ENCODE results near the gene PSMB11.
A peak's percentile ranks its signal among the peaks of the same experiment; 100 is the strongest.

Gene PSMB11

DNA sequence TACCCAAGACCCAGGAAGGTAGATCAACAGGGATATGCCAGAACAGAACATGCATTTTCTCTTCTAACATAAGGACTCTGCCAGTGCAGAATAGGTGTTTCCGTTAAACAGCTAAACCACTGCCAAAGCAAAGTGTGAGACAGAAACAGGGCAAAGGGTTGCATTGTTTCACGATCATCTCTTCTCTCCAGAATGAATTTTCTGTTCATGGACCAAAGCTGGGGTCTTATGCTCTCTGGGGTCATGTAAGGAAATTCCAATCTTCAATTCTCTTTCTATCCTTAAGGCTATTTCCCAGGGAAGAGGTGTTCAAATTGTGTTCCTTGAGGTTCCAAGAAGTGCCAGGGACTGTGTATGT is 18.2 kb upstream of the PSMB11 start:
- Mint-ChIP-seq H3K36me3 (ENCODE audit: low read depth) (peaks cover 36% of the 10 kb centered on the region), H3K27me3 (no peaks in the 10 kb centered on the region), H3K4me3 (no peak overlapping the region), H3K9me3 (no peaks in the 10 kb centered on the region), H3K4me1 (peaks cover 46% of the 10 kb centered on the region), H3K27ac (no peak overlapping the region)
- no peak for ATAC-seq
- DNase-seq: no peak

DNA sequence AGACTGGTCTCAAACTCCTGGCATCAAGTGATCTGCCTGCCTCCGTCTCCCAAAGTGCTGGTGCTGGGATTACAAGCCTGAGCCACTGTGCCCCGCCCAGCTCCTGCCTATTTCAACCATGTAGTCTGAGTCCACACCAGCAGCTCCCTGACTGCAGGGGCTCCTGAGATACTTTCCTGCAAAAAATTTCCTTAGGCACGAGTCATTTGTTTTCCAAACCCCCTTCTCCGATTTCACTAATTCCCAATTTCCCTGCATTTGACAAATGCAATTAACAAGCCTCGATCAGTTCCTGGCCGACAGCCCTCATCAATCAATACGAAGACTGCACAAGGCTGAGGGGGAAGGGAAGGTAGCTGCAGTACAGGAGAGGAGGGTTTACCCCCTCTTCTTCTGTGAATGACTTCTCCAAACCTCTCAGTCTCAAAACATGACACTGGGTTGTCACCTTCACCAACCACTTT is 17.4 kb upstream of the PSMB11 start:
- no peak for DNase-seq
- H3K4me1 Mint-ChIP-seq: peaks cover 55% of the 10 kb centered on the region
- no peak overlapping the region for H3K4me3 Mint-ChIP-seq
- peak overlapping the region; percentile 81 for H3K27ac Mint-ChIP-seq
- ATAC-seq: peak; percentile 38
- H3K9me3 Mint-ChIP-seq: no peaks in the 10 kb centered on the region
- no peaks in the 10 kb centered on the region for H3K27me3 Mint-ChIP-seq
- H3K36me3 Mint-ChIP-seq (ENCODE audit: low read depth): peaks cover 44% of the 10 kb centered on the region

DNA sequence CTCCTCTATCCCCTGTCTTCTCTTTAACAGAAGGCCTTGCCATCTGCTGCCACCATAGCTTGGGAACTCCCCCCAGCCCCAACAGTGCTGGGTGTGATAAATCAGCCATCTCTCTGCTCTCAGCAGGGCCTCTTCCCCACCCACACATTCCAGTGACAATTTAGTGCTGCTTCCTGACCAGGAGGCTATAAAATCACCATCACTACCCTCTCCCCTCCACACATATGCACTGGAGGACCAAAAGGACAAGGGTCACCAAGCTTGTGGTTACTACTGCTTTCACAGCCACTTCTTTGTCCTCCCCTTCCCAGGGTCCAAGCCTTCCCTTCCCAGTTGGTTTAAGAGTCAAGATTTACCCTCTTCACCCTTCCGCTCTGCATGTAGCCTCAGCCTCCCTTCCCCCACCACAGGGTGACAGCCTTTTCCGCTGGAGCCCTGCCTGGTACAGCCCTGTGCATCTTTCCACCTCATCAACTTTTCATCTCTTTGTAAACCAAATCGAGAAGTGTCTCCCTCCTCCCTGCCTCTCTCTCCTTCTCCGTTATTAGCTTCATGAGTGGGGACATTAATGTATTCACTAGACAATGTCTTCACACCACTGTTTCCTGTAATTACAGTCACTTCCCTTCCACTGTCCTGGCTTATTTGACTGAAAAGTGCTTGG is 16.7 kb upstream of the PSMB11 start:
- ATAC-seq: peak; percentile 68
- peaks cover 55% of the 10 kb centered on the region for H3K4me1 Mint-ChIP-seq

DNA sequence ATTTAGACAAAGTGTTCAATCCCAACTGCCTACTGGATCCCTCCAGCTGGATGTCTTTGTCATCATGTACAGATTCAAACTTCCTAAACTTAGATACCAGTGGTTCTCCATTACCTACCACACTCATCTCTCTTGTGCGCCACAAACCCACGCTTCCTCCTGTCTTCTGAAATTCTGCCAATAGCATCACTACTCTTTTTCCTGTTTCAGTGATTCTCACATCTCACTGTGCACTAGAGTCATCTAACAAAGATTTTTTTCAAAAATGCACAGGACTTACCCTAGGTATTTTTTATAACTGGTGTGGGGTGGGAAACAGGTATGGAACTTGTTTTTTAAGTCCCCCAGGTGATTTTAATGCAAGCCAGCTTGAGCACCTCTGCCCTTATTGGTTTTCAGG is 13.2 kb upstream of the PSMB11 start:
- Mint-ChIP-seq H3K4me1 (peaks cover 59% of the 10 kb centered on the region), H3K36me3 (ENCODE audit: low read depth) (peaks cover 65% of the 10 kb centered on the region), H3K27me3 (no peaks in the 10 kb centered on the region), H3K9me3 (no peaks in the 10 kb centered on the region), H3K4me3 (peak overlapping the region; percentile 37), H3K27ac (peak overlapping the region; percentile 77)
- DNase-seq (no peak), ATAC-seq (no peak)

More for the DNA sequence above, 16.7 kb upstream of the PSMB11 start:
- peak overlapping the region; percentile 10 for H3K4me3 Mint-ChIP-seq
- no peaks in the 10 kb centered on the region for H3K9me3 Mint-ChIP-seq
- no peaks in the 10 kb centered on the region for H3K27me3 Mint-ChIP-seq
- DNase-seq: peak; percentile 11
- peaks cover 44% of the 10 kb centered on the region for H3K36me3 Mint-ChIP-seq (ENCODE audit: low read depth)
- peak overlapping the region; percentile 81 for H3K27ac Mint-ChIP-seq

DNA sequence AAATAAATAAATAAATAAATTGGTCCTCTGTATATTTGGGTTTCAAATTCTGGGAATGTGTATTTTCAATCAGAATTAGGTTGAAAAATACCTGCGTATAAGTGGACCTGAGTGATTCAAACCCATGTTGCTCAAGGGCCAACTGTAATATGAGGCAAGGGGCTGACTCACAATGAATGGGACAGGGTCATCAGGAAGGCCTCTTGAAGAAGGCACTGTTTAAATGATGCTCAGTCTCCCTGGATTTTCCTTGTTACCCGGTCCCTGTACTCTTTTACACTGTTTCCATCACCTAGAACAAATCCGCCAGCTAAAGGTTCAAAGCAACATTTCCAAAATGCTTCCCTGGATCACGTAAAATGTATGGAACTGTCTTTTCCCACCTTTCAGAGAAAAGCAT is 11.1 kb upstream of the PSMB11 start:
- no peaks in the 10 kb centered on the region for H3K27me3 Mint-ChIP-seq
- H3K9me3 Mint-ChIP-seq: no peaks in the 10 kb centered on the region
- peaks cover 56% of the 10 kb centered on the region for H3K4me1 Mint-ChIP-seq
- no peak for DNase-seq
- no peak overlapping the region for H3K4me3 Mint-ChIP-seq
- H3K27ac Mint-ChIP-seq: no peak overlapping the region
- H3K36me3 Mint-ChIP-seq (ENCODE audit: low read depth): peaks cover 51% of the 10 kb centered on the region
- no peak for ATAC-seq

DNA sequence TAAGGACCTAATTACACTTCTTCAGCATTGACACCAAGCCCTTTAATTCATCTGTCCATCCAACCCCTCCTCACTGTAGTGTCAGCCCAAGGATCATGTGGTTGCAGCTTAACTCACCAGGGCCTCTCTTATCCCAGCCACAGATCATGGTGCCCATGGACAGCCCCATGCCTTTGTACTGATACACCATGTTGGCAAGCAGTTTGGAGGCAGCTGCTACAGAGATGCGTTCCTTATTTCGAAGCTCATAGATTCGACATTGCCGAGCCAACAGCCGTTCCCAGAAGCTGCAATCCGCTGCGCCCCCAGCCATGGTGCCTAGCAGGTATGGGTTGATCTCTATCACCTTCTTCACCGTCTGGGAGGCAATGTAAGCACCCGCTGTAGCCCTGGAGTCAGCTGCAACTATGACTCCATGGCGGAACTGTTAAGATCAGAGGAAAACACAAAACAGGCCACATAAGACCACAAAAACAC is 8.7 kb upstream of the PSMB11 start:
- Mint-ChIP-seq H3K27ac (peak overlapping the region; percentile 99), H3K9me3 (no peaks in the 10 kb centered on the region), H3K4me3 (peak overlapping the region; percentile 95), H3K4me1 (peaks cover 48% of the 10 kb centered on the region), H3K27me3 (no peaks in the 10 kb centered on the region), H3K36me3 (ENCODE audit: low read depth) (peaks cover 40% of the 10 kb centered on the region)
- ATAC-seq: no peak
- DNase-seq: no peak

DNA sequence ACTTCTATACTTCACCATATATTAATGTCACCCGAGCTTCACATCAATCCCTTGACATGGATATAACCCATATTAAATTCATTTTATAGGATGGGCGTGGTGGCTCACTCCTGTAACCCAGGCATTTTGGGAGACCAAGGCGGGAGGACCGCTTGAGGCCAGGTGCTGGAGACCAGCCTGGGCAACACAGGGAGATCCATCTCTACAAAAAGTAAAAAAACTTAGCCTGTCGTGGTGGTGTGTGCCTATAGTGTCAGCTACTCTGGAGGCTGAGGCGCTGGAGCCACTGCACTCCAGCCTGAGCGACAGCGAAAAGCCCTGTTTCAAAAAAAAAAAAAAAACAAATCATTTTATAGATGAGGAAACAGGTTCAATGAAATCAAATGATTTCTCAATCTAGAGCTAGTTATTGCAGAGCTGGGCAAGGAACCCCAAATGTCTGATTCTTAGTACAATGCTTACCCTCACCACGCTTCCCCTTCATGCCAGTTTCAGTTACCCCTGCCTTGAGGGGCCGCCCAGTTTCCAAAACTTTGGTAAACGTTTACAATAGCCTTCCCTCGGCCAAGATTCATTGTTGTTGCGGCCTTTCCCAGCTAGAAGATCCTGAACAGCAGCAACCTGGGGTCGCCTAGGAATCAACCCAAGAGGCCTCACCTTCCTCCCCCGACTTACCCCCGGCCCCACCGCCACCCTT is 8.1 kb upstream of the PSMB11 start:
- ATAC-seq: peak; percentile 3
- peaks cover 35% of the 10 kb centered on the region for H3K36me3 Mint-ChIP-seq (ENCODE audit: low read depth)
- H3K9me3 Mint-ChIP-seq: no peaks in the 10 kb centered on the region
- H3K27ac Mint-ChIP-seq: peak overlapping the region; percentile 99
- no peak for DNase-seq
- H3K27me3 Mint-ChIP-seq: no peaks in the 10 kb centered on the region
- peaks cover 43% of the 10 kb centered on the region for H3K4me1 Mint-ChIP-seq
- H3K4me3 Mint-ChIP-seq: peak overlapping the region; percentile 95

DNA sequence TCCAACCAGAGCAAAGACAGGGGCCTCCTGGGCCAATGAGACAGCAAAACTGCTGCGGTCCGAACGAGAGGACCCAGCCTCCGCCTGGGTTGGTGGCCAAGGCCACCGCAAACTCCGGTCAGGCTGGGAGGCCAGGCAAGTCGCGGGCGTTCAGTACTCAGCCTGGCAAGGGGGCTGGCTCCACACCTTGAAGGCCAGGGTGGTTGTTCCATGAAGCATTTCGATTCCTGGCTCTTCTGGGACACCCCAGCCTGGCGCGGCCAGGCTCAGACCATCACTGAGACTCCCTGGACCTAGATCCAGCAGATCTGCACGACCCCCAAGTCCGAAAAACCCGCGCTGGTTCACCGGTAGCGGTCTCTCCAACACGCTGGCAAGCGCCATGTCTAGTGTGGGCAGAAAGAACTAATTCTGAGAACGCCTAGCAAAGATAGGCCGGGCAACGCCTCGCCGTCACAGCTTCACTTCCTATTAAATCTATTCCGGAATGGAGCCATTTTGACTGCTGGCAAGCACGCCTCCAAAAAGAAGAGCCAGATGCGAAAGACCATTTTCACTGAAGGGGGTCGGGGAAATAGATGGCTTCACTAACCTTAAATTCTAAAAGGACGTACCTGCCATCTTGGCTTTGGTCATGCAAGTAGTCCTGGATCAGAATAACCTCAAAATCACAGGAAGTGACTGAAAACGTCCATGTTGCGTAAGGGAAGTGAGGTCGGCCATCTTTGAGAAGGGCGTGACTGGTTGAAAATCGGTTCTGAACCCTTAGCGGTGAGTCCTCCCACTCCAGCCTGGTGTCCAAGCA is 7.3 kb upstream of the PSMB11 start, which contains the start of gene PSMB5:
TSS of gene PSMB5 (minus strand) at position 403 of the 805 bp plus-strand sequence. CDS start at position 384, 19 bp downstream.
- no peaks in the 10 kb centered on the region for H3K27me3 Mint-ChIP-seq
- peak; percentile 84 for DNase-seq
- H3K4me3 Mint-ChIP-seq: peak within 1 kb of the TSS; percentile 95
- H3K4me1 Mint-ChIP-seq: peaks cover 36% of the 10 kb centered on the region
- H3K9me3 Mint-ChIP-seq: no peaks in the 10 kb centered on the region
- peak within 1 kb of the TSS; percentile 99 for H3K27ac Mint-ChIP-seq
- peaks cover 29% of the 10 kb centered on the region for H3K36me3 Mint-ChIP-seq (ENCODE audit: low read depth)
- peak; percentile 95 for ATAC-seq

DNA sequence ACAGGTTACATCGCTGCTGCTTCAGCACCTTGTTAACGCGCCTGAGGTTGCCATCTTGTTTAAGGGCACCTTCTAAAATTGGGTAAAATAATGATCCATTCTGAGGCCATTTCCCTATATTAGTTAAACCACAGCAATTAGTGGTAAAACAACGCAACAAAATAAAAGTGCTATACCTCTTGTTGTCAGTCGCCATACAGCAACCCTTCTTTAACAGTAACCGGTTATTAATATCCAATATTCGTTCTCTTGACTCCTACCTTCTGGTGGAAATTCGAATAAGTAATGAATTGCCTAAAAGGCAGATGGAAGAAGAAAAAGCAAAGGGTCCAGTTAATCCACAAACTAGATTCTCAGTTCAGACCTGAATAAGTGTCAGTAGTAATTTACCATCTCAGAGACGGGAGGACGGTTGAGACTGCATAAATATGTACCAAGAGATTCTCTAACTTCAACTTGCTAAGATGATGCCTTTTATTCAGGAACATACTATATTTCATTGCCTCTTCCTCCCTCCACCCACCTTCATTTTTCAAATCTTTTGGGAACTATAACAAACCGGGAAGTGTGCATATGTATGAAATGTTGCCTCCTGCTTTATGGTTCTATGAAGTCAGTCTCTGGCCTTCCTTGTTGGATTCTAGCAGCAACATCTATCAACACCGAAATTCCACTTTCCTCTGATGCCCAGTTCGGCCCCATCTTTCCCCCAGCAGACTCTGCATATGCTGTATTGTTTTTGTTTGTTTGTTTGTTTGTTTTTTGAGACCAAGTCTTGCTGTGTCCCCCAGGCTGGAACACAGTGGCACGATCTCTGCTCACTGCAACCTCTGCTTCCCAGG is 6.5 kb upstream of the PSMB11 start:
- H3K9me3 Mint-ChIP-seq: no peaks in the 10 kb centered on the region
- peaks cover 27% of the 10 kb centered on the region for H3K36me3 Mint-ChIP-seq (ENCODE audit: low read depth)
- peak overlapping the region; percentile 95 for H3K4me3 Mint-ChIP-seq
- peak overlapping the region; percentile 99 for H3K27ac Mint-ChIP-seq
- peaks cover 34% of the 10 kb centered on the region for H3K4me1 Mint-ChIP-seq
- DNase-seq: no peak
- ATAC-seq: no peak
- no peaks in the 10 kb centered on the region for H3K27me3 Mint-ChIP-seq

DNA sequence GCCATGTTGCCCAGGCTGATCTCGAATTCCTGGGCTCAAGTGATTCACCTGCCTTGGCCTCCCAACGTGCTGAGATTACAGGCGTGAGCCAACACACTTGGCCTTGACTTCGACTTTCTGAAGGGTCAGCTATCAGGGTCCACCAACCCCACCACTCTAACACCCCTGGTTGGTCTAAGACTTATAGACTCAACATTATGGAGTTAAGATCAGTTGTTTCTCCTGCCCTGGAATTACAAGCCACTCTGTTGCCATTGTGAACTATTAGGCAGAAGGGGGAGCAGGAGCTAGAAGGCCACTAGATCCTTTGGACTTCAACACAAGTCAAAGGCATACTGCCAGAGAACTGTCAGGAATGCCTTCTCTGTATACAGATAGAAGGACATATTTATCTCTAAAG is 1.9 kb upstream of the PSMB11 start:
- H3K9me3 Mint-ChIP-seq: no peaks in the 10 kb centered on the region
- H3K36me3 Mint-ChIP-seq (ENCODE audit: low read depth): no peaks in the 10 kb centered on the region
- H3K27ac Mint-ChIP-seq: no peak overlapping the region
- no peak overlapping the region for H3K4me3 Mint-ChIP-seq
- peaks cover 8% of the 10 kb centered on the region for H3K4me1 Mint-ChIP-seq
- H3K27me3 Mint-ChIP-seq: no peaks in the 10 kb centered on the region
- ATAC-seq (no peak), DNase-seq (no peak)

DNA sequence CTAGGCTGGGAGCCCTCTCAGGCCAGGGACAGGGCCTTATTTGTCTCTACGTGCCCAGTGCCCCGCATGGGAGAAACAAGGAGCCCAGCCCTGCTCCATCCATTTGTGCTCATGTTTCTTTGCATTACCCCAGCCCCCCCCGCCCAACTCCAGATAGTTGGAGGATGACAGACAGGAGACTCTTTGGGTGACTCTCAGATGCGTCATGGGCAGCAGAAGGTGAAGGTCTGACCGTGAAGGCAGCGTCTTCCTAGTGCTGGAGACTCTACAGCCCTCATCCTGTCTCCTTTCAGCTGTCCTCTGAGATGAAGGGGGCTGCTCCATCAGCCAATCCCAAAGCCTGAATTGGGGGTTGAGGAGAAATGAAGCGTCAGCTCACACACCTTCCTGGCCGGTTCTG is 283 bp upstream of the PSMB11 start:
- H3K9me3 Mint-ChIP-seq: no peaks in the 10 kb centered on the region
- H3K27me3 Mint-ChIP-seq: no peaks in the 10 kb centered on the region
- no peak overlapping the region for H3K4me3 Mint-ChIP-seq
- H3K4me1 Mint-ChIP-seq: no peaks in the 10 kb centered on the region
- no peak overlapping the region for H3K27ac Mint-ChIP-seq
- no peaks in the 10 kb centered on the region for H3K36me3 Mint-ChIP-seq (ENCODE audit: low read depth)
- ATAC-seq: no peak
- no peak for DNase-seq

DNA sequence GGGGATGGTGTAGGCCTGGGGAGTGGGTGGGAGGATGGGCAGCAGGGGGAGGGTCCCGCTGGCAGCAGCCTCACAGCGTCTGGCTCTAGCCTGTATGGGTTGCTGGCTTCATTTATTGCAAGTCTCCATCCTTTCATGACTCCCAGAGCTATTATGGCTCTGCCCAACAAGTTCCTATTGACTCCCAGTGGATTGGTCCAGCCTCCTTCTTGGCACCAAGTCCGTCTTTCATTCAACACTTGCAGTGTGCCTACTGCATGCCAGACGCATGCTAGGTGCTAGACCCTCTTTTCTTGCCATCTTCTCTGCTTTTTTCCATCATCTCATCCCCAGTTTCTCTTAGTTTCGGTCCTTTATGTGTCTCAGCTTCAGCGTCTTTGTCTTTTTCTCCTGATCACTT is 1.1 kb downstream of the PSMB11 start:
- H3K27me3 Mint-ChIP-seq: no peaks in the 10 kb centered on the region
- ATAC-seq (no peak), DNase-seq (no peak)
- no peak overlapping the region for H3K4me3 Mint-ChIP-seq
- no peak overlapping the region for H3K27ac Mint-ChIP-seq
- H3K4me1 Mint-ChIP-seq: no peaks in the 10 kb centered on the region
- H3K9me3 Mint-ChIP-seq: no peaks in the 10 kb centered on the region
- no peaks in the 10 kb centered on the region for H3K36me3 Mint-ChIP-seq (ENCODE audit: low read depth)

DNA sequence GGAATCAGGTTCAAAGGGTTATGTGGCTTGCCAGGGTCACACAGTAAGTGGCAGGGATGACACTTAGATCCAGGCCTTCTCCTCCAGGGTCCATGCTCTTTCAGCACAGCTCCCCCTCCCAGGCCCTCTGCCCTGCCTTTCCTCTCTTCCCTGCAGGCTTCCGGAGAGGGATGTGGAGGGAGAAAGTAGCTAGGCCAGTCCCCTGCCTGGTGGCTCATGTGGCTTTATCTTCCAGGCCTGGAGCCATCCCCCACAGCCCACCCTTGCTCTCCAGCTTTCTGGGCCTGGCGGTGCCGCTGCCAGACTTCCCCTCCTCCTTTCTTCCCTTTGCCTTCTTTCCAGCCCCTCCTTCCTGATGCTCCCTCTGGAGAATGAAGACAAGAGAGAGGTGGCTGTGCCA is 1.7 kb downstream of the PSMB11 start:
- no peak overlapping the region for H3K27ac Mint-ChIP-seq
- H3K9me3 Mint-ChIP-seq: no peaks in the 10 kb centered on the region
- no peaks in the 10 kb centered on the region for H3K27me3 Mint-ChIP-seq
- ATAC-seq (no peak), DNase-seq (no peak)
- H3K36me3 Mint-ChIP-seq (ENCODE audit: low read depth): no peaks in the 10 kb centered on the region
- H3K4me1 Mint-ChIP-seq: no peaks in the 10 kb centered on the region
- no peak overlapping the region for H3K4me3 Mint-ChIP-seq

DNA sequence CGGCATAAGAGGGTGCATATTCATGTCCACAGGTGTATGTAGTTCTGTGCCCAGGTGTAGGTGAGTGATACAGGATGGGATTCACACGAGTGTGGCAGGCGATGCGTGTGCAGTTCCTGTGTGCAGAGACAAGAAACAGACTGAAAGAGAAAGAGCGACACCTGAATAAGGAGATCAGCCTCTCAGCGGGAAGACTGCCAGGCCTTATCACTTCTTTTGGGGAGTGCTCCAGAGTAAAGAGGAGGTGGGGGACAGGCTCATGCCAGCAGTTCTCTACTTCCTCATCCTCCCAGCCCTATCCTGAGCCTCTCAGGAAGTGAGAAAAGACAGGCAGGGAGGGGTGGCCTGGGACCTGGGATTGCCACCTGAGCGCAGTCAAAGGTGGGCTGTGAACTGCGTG is 2.8 kb downstream of the PSMB11 start:
- Mint-ChIP-seq H3K4me1 (no peaks in the 10 kb centered on the region), H3K9me3 (no peaks in the 10 kb centered on the region), H3K27me3 (no peaks in the 10 kb centered on the region), H3K4me3 (no peak overlapping the region), H3K36me3 (ENCODE audit: low read depth) (no peaks in the 10 kb centered on the region), H3K27ac (no peak overlapping the region)
- DNase-seq (no peak), ATAC-seq (no peak)
